Measurements from ENCODE around the gene UBA52.

The UBA52 gene

GRCh38 chr19:18608805-18609716 lies 37.4 kb downstream of the UBA52 start:
- no peak for DNase-seq

GRCh38 chr19:18609717-18610051 lies 38.0 kb downstream of the UBA52 start:
- no peak for DNase-seq

- DNase-seq: no peak
Measured at GRCh38 chr19:18610245-18610555, 38.5 kb downstream of the UBA52 start.

GRCh38 chr19:18610556-18611326 lies 39.1 kb downstream of the UBA52 start:
- DNase-seq: no peak

GRCh38 chr19:18611327-18612050 lies 39.8 kb downstream of the UBA52 start:
- no peak for DNase-seq

- DNase-seq: no peak
Measured at GRCh38 chr19:18612051-18612771, 40.6 kb downstream of the UBA52 start.

GRCh38 chr19:18612772-18613588 lies 41.3 kb downstream of the UBA52 start, which contains the start of gene TMEM59L:
Gene TMEM59L, plus strand, starts transcription at chr19:18612870. Its CDS starts 89 bp downstream, at chr19:18612959.
- DNase-seq: no peak

- no peak for DNase-seq
Measured at GRCh38 chr19:18613589-18614234, 42.1 kb downstream of the UBA52 start.

- DNase-seq: no peak
Measured at GRCh38 chr19:18616023-18616422, 44.4 kb downstream of the UBA52 start.

GRCh38 chr19:18617562-18617961 lies 45.9 kb downstream of the UBA52 start:
- DNase-seq: no peak

GRCh38 chr19:18618236-18618635 lies 46.6 kb downstream of the UBA52 start:
- DNase-seq: no peak

GRCh38 chr19:18620311-18620710 lies 48.7 kb downstream of the UBA52 start:
- DNase-seq: no peak

GRCh38 chr19:18620902-18621301 lies 49.2 kb downstream of the UBA52 start:
- DNase-seq: no peak

GRCh38 chr19:18626906-18627305 lies 55.2 kb downstream of the UBA52 start:
- no peak for DNase-seq

All from inflammatory macrophage treated with lipopolysaccharide for 1 hour (primary cell).